ENCODE measurements around the gene EYA2. TPM values are rescaled to one million over a fixed set of nuclear protein-coding genes. Genes with fewer than 3 reads are reported as not detected.
"Not testable (repeated sequence)": the region's sequence is repeated elsewhere in the genome, so short reads cannot be mapped to it uniquely, and the experiment has no call there.

Gene EYA2
- total RNA-seq, 2 experiments from 2014 or later, result not detected

GRCh38 chr20:46951405-46951804 lies 56.8 kb downstream of the EYA2 start:
- no peak overlapping the region for H3K4me3 Mint-ChIP-seq
- no peak for DNase-seq
- H3K36me3 Mint-ChIP-seq, result no peaks in the 10 kb centered on the region
- peaks cover 22% of the 10 kb centered on the region for H3K27me3 Mint-ChIP-seq
- H3K27ac Mint-ChIP-seq, result no peak overlapping the region
- H3K4me1 Mint-ChIP-seq, result peaks cover 6% of the 10 kb centered on the region
- H3K9me3 Mint-ChIP-seq, result peaks cover 3% of the 10 kb centered on the region

GRCh38 chr20:46951840-46952497 lies 57.3 kb downstream of the EYA2 start:
- Mint-ChIP-seq H3K9me3 (peaks cover 5% of the 10 kb centered on the region), H3K27me3 (peaks cover 18% of the 10 kb centered on the region), H3K27ac (no peak overlapping the region), H3K36me3 (no peaks in the 10 kb centered on the region), H3K4me1 (peaks cover 6% of the 10 kb centered on the region), H3K4me3 (no peak overlapping the region)
- DNase-seq, result no peak

DNA sequence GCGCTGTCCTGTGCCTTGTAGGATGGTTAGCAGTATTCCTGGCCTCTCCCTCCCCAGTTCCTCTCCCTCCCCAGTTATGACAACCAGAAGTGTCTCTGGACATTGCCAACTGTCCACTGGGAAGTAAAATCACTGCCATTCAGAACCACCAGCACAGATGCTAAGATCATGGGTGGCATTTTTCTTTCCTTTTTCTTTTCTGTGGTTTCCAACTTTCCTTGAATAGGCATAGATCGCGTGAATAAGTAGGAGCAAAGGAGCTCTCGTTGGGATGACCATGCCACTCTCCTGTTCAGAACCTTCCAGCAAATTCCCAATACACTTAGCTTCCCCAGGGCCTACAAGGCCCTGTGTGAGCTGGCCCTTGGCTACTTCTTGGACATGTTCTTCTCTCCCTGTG lies 59.0 kb downstream of the EYA2 start:
- H3K27me3 Mint-ChIP-seq, result peaks cover 12% of the 10 kb centered on the region
- H3K4me1 Mint-ChIP-seq, result peaks cover 6% of the 10 kb centered on the region
- no peak overlapping the region for H3K4me3 Mint-ChIP-seq
- H3K36me3 Mint-ChIP-seq, result no peaks in the 10 kb centered on the region
- peaks cover 9% of the 10 kb centered on the region for H3K9me3 Mint-ChIP-seq
- H3K27ac Mint-ChIP-seq, result no peak overlapping the region
- DNase-seq, result no peak

DNA sequence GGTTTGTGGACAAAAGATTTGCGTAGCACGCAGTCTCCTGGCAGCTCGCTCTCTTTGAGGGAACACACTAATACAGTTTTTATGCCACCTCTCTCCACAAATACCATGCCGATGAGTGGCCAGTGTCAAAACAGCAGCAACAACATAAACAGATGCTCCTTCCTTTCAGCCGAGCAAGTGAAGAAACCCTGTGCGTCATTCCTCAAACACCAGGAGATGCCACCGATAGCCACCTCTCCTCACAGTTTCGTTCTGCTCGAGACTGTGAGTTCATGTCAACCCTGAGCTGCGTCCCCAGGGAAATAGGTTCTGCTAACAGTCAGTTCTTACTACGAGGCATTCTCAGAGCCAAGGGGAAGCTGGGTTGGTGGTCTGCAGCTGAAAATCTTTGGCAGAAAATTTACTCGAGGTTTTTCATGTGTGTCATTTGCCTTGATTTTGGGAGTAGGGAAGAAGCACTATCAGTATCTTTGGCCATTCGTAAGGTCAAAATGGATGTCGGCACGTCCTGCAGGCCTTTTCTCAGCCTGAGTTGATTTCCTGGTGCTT lies 59.9 kb downstream of the EYA2 start:
- Mint-ChIP-seq H3K36me3 (no peaks in the 10 kb centered on the region), H3K27ac (no peak overlapping the region), H3K9me3 (peaks cover 9% of the 10 kb centered on the region), H3K4me3 (no peak overlapping the region), H3K4me1 (peaks cover 6% of the 10 kb centered on the region), H3K27me3 (peaks cover 6% of the 10 kb centered on the region)
- no peak for DNase-seq

DNA sequence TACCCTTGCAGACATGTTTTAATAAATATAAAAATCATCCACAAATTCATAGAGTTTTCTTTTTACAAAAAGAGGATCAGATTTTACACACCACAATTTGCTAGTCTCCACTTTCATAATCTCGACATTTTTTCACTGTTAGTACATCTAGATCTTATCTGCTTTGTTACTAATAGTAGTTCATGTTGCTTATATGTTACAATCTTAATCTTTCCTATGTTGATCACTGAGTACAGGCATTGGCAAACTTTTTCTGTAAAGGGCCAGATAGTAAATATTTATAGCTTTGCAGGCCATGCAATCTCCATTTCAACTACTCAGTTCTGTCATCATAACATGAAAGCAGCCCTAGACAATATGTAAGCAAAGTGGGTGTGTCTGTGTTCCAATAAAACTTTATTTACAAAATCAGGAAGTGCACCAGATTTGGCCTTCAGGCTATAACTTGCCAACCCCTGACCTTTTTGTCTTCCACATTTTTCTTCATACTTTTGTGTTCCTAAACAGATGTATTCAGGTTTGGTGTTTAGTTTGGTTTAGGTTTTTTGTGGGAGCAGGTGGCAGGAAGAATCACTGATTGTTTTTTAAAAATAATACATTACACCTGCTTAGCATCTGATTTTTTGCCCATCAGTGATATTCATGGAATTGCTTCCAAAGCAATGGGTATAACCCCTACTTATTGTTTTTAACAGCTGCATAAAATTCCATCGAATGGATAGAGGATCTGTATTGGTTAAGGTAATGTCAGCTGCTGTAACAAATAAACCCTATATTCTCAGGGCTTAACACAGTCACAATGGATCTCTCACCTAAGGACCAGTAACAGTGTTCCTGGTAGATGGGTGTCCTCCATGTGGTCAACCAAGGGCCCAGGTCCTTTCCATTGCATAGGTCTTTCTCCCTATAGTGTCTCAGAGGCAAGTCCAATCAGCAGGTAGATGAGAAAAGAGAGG lies 61.2 kb downstream of the EYA2 start:
- H3K4me1 Mint-ChIP-seq, result peaks cover 6% of the 10 kb centered on the region
- DNase-seq, result no peak
- no peaks in the 10 kb centered on the region for H3K36me3 Mint-ChIP-seq
- no peak overlapping the region for H3K4me3 Mint-ChIP-seq
- no peak overlapping the region for H3K27ac Mint-ChIP-seq
- peaks cover 13% of the 10 kb centered on the region for H3K27me3 Mint-ChIP-seq
- H3K9me3 Mint-ChIP-seq, result peaks cover 9% of the 10 kb centered on the region

DNA sequence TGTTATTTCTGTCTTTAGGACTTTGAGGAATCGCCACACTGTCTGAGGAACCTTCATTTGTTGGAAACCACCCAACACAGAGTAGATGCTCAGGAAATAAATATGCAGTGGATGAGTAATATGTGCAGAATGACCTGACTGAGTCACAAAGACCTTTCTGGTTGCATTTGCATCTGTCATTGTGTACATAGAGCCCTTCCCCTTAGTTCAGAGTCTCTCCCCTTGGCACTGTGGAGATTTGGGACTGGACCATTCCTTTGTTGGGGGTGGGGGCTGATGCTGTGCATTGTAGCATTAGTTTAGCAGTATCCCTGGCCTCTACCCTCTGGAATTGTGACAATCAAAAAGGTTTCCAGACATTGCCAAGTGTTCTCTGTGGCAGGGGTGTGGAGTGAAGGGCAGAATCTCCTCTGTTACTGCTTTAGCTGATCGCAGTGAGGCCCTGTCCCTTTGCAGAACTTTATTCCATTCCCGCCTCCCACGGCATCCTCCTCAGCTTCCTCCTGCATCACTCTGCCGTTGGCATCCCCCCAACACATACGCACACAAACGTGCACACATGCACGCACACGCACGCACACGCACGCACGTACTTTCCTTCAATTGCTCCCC lies 64.5 kb downstream of the EYA2 start:
- Mint-ChIP-seq H3K4me1 (no peaks in the 10 kb centered on the region), H3K4me3 (no peak overlapping the region), H3K27ac (no peak overlapping the region), H3K27me3 (peaks cover 7% of the 10 kb centered on the region), H3K9me3 (peaks cover 9% of the 10 kb centered on the region), H3K36me3 (no peaks in the 10 kb centered on the region)
- DNase-seq, result no peak

DNA sequence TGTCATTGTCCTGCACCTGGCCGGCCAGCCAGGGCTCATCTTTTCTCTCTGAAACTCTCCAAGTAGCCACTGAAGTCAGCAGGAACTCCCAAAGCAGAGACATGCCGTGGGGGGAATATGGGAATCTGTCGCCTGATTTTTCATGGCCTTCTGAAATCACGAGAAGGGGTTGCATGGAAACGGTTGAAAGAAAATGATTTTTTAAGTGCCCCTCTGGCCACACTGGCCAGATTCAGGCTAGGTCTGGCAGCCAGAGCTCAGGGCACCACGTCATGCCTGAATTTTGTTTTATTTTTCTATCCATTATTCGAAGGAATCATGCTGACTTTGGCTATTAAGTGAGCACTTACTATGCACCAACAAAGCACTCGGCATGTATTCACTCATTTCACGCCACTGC lies 65.2 kb downstream of the EYA2 start:
- Mint-ChIP-seq H3K4me3 (no peak overlapping the region), H3K4me1 (no peaks in the 10 kb centered on the region), H3K9me3 (peaks cover 9% of the 10 kb centered on the region), H3K36me3 (no peaks in the 10 kb centered on the region), H3K27me3 (peaks cover 7% of the 10 kb centered on the region), H3K27ac (no peak overlapping the region)
- DNase-seq, result no peak

DNA sequence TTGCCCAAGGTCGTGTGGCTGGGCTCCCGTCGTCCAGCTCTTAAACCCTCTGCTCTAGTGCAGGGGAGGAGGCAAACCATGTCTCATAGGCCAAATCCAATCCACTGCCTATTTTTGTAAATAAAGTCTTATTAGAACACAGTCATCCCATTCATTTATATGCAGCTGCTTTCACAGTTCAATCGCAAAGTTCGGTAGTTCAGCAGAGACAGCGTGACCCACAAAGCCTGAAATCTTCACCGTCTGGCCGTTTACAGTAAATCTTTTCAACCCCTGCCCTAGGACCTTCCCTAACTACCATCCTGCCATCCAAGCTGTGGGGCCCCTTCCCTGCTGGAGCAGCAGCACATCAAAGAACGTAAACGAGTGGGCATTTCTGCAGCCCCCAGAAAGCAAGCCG lies 65.9 kb downstream of the EYA2 start:
- H3K27ac Mint-ChIP-seq, result no peak overlapping the region
- H3K4me3 Mint-ChIP-seq, result no peak overlapping the region
- no peaks in the 10 kb centered on the region for H3K36me3 Mint-ChIP-seq
- H3K4me1 Mint-ChIP-seq, result no peaks in the 10 kb centered on the region
- H3K27me3 Mint-ChIP-seq, result peaks cover 7% of the 10 kb centered on the region
- peaks cover 9% of the 10 kb centered on the region for H3K9me3 Mint-ChIP-seq
- DNase-seq, result no peak

DNA sequence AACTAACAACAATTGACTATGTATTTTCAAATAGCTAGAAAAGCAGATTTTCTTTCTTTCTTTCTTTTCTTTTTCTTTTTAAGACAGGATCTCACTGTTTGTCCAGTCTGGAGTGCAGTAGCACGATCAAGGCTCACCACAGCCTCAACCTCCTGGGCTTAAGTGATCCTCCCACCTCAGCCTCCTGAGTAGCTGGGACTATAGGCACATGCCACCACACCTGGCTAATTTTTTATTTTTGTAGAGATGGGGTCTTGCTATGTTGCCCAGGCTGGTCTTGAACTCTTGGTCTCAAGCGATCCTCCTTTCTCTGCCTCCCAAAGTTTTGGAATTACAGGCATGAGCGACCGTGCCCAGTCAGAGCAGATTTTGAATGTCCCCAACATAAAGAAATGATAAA lies 67.3 kb downstream of the EYA2 start:
- H3K27me3 Mint-ChIP-seq, DNase-seq, H3K4me1 Mint-ChIP-seq, H3K36me3 Mint-ChIP-seq, H3K9me3 Mint-ChIP-seq, H3K4me3 Mint-ChIP-seq, H3K27ac Mint-ChIP-seq: not testable (repeated sequence)

DNA sequence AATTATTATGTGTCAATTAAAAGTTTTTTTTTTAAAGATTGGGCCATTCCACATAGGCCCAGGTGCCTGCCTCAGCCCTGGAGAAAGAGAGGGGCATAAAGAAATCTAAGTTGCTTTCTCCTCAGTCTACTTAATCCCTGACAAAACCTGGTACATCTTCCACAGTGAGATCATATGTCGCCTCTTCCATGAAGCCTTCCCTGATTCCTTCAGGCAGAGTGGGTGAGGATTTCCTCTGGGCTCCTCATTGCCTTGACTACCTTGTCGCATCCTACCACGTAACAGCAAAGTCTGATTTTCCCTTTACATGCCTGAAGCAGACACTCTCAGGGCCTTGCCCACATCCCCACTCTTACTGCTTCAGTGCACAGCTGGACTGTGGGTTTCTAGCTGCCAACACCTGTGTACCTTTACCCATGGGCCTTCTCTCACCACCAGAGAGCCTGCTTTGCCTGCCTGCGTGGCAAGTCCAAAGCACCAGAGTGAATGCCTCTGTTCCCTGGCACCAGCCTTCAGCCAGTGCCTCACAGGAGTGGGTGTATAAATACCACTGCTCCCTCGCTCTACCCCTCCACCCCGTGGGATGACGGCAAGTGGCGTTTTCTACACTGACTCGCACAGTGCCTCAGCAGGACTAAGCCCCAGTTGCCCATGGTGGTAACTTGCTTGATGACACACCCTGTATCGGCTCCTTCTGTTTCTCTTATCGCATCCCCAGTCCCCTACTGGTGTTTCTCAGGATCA lies 68.0 kb downstream of the EYA2 start:
- H3K27me3 Mint-ChIP-seq, result peaks cover 7% of the 10 kb centered on the region
- no peak overlapping the region for H3K4me3 Mint-ChIP-seq
- peaks cover 2% of the 10 kb centered on the region for H3K9me3 Mint-ChIP-seq
- no peak for DNase-seq
- no peaks in the 10 kb centered on the region for H3K36me3 Mint-ChIP-seq
- no peaks in the 10 kb centered on the region for H3K4me1 Mint-ChIP-seq
- H3K27ac Mint-ChIP-seq, result no peak overlapping the region

GRCh38 chr20:46963196-46963529 lies 68.5 kb downstream of the EYA2 start:
- H3K9me3 Mint-ChIP-seq, result no peaks in the 10 kb centered on the region
- no peak overlapping the region for H3K27ac Mint-ChIP-seq
- H3K4me3 Mint-ChIP-seq, result no peak overlapping the region
- DNase-seq, result no peak
- no peaks in the 10 kb centered on the region for H3K4me1 Mint-ChIP-seq
- H3K36me3 Mint-ChIP-seq, result no peaks in the 10 kb centered on the region
- H3K27me3 Mint-ChIP-seq, result peaks cover 7% of the 10 kb centered on the region

DNA sequence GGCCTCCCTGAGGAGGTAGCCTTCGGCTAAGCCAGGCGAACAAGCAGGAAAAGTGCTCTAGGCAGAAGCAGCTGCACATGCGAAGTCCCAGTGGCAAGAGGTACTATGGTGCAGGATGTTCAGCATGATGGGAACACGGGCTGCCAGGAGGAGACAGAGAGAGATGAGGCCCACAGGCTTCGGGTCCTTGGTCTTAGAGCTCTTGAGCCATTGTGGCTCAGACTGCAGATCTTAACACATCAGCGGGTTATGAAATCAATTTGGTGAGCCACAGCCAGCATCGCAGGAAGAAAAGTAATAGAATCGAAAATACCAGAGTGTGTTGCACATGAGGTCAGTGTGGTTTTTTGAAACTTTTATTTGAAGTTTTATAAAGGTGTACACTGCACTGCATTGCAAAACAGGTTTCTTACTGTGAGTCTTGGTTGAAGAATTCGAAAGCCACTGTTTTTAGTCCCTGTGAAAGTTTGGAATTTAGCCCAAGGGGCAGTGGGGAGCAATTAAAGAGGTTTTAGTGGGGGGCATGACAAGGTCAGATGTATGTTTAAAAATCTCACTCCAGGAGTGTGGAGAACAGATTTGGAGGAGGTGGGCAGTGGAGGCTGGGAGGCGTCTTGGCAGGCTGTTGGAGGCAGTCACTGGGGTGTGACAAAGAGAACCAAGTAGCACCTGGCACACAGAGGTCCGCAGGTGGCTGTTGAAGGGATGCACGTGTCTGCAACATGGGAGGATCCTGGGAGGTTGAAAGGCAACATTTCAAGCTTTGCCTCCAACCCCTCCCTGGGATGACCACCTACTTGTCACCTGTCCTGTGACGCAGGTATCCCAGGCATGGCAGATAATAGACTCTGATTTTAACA lies 69.3 kb downstream of the EYA2 start:
- no peaks in the 10 kb centered on the region for H3K9me3 Mint-ChIP-seq
- H3K27ac Mint-ChIP-seq, result no peak overlapping the region
- H3K4me1 Mint-ChIP-seq, result no peaks in the 10 kb centered on the region
- no peak for DNase-seq
- no peaks in the 10 kb centered on the region for H3K36me3 Mint-ChIP-seq
- H3K4me3 Mint-ChIP-seq, result no peak overlapping the region
- peaks cover 7% of the 10 kb centered on the region for H3K27me3 Mint-ChIP-seq

GRCh38 chr20:46964618-46965455 lies 70.2 kb downstream of the EYA2 start:
- H3K4me1 Mint-ChIP-seq, result no peaks in the 10 kb centered on the region
- no peaks in the 10 kb centered on the region for H3K36me3 Mint-ChIP-seq
- H3K9me3 Mint-ChIP-seq, result no peaks in the 10 kb centered on the region
- H3K4me3 Mint-ChIP-seq, result no peak overlapping the region
- no peak for DNase-seq
- no peak overlapping the region for H3K27ac Mint-ChIP-seq
- peaks cover 11% of the 10 kb centered on the region for H3K27me3 Mint-ChIP-seq
